Panc1 (cell line): ENCODE results near the gene GLIPR2.
A peak's percentile ranks its signal among the peaks of the same experiment; 100 is the strongest.

Source experiments
- POLR2AphosphoS5 ChIP-seq: IDR thresholded peaks from 2 replicates; pipeline ENCODE4 v1.6.1; 2012; ENCODE audit warnings: mild to moderate bottlenecking, low read depth, low read length, moderate library complexity
- TF ChIP-seq, protein P1 (sequence below): fragments of 450-650 bp; IDR thresholded peaks from 2 replicates; pipeline ENCODE4 v1.5.1; 2017; ENCODE audit warnings: mild to moderate bottlenecking

DNA sequence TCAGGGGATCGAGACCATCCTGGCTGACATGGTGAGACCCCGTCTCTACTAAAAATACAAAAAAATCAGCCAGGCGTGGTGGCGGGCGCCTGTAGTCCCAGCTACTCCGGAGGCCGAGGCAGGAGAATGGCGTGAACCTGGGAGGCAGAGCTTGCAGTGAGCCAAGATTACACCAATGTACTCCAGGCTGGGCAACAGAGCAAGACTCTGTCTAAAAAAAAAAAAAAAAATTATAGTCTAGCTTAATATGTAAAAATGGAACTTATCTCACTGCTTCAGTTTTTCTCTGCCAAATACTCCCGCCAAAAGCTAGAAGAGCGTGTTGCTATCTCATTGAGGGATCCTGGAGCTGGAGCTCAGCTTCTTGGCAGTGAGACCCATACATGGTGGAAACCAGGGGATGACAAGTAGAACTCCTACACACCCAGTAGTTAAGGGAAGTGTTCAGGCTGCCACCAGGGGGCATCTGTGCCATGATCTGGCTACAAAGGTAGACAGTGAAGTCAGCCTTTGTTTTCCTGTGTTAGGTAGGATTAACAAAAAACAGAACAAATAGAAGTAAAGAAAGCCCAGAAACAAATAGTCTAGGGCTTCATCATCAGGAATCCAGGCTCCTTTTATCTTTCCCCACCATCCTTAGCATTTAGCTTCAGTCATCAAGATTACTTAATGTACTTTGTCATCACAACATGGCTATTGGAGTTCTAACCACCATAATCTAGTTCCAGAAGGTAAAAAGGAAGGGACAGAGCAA lies 33.6 kb upstream of the GLIPR2 start:
- TF ChIP-seq, protein P1, sequence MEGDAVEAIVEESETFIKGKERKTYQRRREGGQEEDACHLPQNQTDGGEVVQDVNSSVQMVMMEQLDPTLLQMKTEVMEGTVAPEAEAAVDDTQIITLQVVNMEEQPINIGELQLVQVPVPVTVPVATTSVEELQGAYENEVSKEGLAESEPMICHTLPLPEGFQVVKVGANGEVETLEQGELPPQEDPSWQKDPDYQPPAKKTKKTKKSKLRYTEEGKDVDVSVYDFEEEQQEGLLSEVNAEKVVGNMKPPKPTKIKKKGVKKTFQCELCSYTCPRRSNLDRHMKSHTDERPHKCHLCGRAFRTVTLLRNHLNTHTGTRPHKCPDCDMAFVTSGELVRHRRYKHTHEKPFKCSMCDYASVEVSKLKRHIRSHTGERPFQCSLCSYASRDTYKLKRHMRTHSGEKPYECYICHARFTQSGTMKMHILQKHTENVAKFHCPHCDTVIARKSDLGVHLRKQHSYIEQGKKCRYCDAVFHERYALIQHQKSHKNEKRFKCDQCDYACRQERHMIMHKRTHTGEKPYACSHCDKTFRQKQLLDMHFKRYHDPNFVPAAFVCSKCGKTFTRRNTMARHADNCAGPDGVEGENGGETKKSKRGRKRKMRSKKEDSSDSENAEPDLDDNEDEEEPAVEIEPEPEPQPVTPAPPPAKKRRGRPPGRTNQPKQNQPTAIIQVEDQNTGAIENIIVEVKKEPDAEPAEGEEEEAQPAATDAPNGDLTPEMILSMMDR: peak; percentile 98
- TF ChIP-seq POLR2AphosphoS5: no peak
